ENCODE measurements around the gene RIPOR1.
"Not testable (repeated sequence)": the region's sequence is repeated elsewhere in the genome, so short reads cannot be mapped to it uniquely, and the experiment has no call there.

RIPOR1 gene

GRCh38 chr16:67516296-67517154 is 12.1 kb upstream of the RIPOR1 start:
- DNase-seq, result no peak

GRCh38 chr16:67517155-67517445 is 11.5 kb upstream of the RIPOR1 start:
- DNase-seq, result no peak

- DNase-seq, result no peak
Measured at GRCh38 chr16:67517661-67518423, 10.8 kb upstream of the RIPOR1 start.

- DNase-seq, result no peak
Measured at GRCh38 chr16:67518676-67519075, 10.0 kb upstream of the RIPOR1 start.

- DNase-seq, result no peak
Measured at GRCh38 chr16:67519242-67519641, 9.4 kb upstream of the RIPOR1 start.

- DNase-seq, result peak; percentile 83
Measured at GRCh38 chr16:67521095-67521804, 7.4 kb upstream of the RIPOR1 start.

- DNase-seq, result no peak
Measured at GRCh38 chr16:67525176-67525860, 3.3 kb upstream of the RIPOR1 start.

- no peak for DNase-seq
Measured at GRCh38 chr16:67526149-67526791, 2.4 kb upstream of the RIPOR1 start.

GRCh38 chr16:67528870-67529581 is 397 bp downstream of the RIPOR1 start:
- no peak for DNase-seq

GRCh38 chr16:67529582-67530012 is 968 bp downstream of the RIPOR1 start:
- DNase-seq, result no peak

- DNase-seq, result no peak
Measured at GRCh38 chr16:67530013-67530939, 1.6 kb downstream of the RIPOR1 start.

GRCh38 chr16:67531247-67531646 is 2.6 kb downstream of the RIPOR1 start:
- DNase-seq, result no peak

- DNase-seq, result no peak
Measured at GRCh38 chr16:67533024-67533560, 4.5 kb downstream of the RIPOR1 start.

- DNase-seq, result not testable (repeated sequence)
Measured at GRCh38 chr16:67533987-67534386, 5.4 kb downstream of the RIPOR1 start.

GRCh38 chr16:67534431-67534830 is 5.8 kb downstream of the RIPOR1 start:
- DNase-seq, result no peak

- no peak for DNase-seq
Measured at GRCh38 chr16:67535201-67535600, 6.6 kb downstream of the RIPOR1 start.

- DNase-seq, result no peak
Measured at GRCh38 chr16:67537270-67537635, 8.6 kb downstream of the RIPOR1 start.

GRCh38 chr16:67537636-67538591 is 9.3 kb downstream of the RIPOR1 start:
- DNase-seq, result no peak

- DNase-seq, result no peak
Measured at GRCh38 chr16:67538666-67539101, 10.1 kb downstream of the RIPOR1 start.

All from DMS 273 treated with DMSO at 0.1 percent for 48 hours (cell line).